Measurements from ENCODE around the gene SDC1.

Gene SDC1

GRCh38 chr2:20227894-20228505, 3.1 kb upstream of the SDC1 start:
- DNase-seq = no peak

- no peak for DNase-seq
Observed at GRCh38 chr2:20226152-20226545, 1.2 kb upstream of the SDC1 start.

DNA sequence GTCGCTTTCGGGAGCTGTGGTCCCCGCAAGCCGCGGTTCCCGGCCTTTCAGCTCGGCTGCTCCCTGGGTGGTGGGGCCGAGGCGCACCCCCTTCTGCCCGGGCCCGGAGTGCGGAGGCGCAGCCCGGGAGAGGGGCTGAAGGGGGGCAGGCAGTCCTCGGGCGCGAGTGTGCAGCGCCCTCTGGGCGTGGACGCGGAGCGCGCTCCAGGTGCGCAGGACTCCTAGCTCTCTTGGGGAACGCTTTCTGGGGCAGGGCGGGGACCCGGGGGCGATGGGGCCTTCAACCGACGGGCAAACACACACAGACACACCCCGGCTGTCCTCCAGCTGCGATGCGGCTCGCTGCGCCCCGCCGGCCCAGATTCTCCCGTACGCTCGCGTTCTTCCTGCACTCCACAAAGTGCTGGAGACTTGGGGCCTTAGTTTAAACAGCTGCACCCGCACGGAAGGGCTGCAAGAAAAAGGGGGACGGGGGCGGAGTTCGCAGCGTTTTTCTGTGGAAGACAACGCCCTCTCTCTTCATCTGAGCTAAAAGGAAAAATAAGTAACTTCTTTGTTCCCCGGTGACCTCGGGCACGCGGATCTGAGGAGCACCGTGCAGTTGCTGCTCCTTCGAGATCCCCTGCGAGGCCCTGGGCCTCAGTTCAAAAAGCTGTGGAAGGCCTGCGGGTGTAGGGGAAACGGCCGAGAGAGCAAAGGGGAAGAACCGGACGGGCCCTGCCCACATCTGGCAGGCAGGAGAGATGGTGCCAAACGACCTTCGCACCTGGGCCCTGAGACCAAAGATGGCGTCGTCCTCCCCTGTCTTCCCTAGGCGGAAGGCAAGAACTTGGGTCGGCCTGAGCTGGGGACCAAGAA, 593 bp upstream of the SDC1 start:
- peak; percentile 89 for DNase-seq

GRCh38 chr2:20224164-20224715, 690 bp downstream of the SDC1 start:
- peak; percentile 48 for DNase-seq

DNA sequence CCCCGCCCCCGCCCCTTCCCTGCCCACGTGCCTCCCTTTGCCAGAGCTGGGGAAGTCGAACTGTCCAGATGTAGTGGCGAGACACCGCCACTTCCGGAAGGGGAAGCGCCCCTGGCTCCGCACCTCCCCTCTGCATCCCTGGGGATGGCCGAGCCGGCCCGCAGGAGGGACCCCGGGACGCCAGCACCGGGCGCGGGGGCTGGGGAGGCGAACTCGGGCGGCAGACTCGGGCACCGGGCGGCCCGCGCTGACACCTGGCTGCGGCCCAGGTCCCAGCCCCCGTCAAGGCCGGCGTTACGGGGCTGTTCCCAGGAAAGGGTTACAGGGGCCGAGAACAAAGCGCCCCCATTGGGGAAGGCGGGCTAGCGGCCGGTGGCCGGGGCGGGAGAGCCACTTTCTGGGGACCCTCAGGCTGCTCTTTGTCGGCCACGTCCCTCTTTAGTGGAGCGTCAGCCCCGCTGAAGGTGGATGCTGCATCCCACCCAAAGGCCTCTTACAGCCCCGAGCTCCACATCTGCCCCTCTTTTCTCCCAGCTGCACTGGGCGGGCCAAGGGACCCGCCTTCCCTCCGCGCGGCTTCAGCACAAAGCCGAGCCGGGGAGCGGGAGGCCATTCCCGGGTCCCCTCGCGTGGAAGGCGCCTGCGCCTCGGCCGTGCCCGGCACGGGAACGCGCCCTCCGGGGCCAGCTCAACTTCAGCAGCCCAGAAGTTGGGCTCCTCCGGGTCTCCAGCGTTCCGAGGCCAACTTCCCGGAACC, 1.3 kb downstream of the SDC1 start:
- peak; percentile 91 for DNase-seq

DNA sequence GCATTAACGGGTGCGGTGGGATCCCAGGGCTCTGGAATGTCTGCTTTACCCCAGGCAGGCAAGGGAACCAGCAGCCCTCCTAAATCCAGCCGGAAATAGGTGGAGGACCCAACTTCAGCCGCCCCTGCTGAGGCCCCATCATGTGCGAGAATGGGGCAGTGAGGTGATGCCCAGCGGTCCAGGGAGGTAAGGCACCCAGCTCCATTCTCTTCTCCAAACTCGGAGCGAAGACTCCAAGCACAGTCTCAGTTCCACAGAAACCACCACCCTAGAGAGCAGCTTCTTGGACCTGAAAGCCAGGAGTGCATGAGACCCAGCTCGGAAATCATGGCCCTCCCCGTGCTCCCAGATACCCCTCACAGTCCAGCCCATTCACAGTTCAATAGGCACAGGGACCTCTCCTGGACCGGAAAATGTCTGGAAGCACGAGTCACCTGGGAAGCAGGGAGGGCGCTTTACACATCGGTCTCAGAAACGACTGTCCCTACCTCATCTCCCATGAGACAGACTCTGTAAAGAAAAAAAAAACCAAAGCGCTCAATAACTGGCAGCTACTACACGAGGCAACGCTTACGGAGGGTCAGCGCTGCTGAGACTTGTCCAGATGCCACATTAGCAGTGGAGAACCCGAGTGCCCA, 2.0 kb downstream of the SDC1 start:
- peak; percentile 91 for DNase-seq

DNA sequence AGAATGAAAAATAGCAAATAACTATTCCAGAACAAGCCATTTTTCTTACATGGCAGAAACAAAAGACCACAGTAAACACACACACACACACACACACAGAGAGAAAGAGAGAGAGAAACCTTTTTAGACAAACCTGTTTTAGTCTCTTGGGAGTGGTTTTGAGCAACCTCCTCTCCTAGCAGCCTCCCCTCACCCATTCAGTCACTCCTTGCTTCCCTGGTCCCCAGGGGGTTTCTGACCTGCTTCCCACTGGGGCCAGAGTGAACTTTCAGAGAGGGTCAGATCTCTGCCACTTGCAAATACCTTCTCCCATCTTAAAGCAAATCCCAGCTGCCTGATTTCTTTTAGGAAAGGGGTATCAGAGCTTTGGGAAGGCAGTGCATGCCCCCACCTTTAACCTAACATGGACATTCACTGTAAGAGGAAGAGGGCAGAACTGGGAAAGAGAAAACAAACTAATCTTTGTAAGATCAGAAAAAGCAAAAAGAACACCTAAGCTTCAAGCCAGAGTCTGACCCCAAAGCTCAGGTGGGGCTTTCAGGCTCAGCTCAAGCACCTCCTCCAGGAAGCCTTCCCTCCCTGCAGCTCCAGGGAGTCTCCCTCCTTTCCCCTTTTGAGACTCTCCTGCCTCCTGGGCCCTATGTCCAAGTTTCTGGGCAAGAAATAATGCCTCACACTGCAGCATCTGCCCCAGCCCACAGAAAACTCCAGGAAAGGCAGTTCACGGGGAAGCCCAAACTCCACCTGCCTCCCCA, 2.7 kb downstream of the SDC1 start:
- peak; percentile 44 for DNase-seq

DNA sequence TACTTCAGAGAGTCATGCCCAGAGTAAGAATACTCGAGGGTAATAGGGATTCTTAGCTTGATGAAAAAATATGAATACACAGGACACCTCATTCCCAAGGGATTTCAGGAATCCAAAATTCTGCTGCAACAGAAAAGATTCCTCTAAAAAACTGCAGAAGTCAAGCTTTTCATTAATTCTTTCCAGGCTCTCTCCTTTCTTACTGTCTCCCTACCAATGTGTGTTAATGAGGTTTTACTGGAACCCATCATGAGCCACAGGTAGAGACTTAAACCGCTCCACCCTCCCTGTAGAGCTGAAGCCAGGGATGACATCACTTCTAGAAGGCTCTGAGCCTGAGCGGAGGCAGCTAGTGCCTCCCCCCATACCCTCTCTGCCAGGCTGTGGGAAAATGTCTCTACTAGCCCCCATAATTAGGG, 3.4 kb downstream of the SDC1 start:
- DNase-seq = no peak

GRCh38 chr2:20220806-20221554, 4.0 kb downstream of the SDC1 start:
- no peak for DNase-seq

- no peak for DNase-seq
Observed at GRCh38 chr2:20219763-20220380, 5.1 kb downstream of the SDC1 start.

GRCh38 chr2:20218331-20219320, 6.3 kb downstream of the SDC1 start:
- no peak for DNase-seq

- no peak for DNase-seq
Observed at GRCh38 chr2:20217041-20217970, 7.6 kb downstream of the SDC1 start.

DNA sequence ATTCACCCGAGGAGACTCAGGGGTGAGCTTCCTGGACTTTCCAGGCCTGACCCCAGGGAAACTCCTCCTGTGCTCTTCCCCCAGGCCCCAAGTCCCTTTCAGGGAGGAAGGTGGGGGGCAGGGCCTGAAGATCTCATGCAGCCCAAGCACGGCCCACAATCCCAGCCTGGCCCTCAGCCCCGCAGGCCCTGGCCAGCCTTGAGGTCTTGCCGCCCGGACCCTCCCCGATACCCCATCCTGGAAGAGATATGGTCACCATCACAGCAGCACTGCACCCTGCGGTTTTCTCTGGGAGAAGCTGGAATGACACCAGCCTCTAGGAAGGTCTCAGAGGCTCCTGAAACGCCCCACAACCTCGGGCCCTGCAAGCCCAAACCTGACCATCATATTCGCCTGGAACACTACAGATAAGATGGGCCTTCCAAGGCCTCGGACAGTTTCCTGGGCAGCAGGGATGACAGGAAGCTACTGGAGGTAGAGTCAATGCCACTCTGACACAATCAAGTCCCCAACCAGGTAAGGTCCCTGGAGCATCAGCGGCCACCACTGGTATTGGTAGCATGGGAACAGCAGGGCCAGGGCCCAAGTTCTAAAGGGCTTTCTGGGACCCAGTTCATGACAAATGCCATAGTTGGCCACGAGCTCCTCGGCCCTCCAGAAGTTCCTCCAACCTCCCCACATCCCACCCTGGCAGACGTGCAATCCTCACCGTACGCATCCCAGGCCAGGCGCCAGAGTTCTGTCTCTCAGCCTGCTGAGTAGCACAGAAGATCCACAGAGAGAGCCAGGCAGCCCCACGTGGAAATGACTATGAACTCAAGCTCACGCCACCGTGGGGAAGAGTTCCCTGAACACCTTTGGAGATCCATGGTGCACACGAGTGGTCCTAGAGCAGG, 8.6 kb downstream of the SDC1 start:
- DNase-seq = no peak

- no peak for DNase-seq
Observed at GRCh38 chr2:20215183-20216040, 9.5 kb downstream of the SDC1 start.

DNA sequence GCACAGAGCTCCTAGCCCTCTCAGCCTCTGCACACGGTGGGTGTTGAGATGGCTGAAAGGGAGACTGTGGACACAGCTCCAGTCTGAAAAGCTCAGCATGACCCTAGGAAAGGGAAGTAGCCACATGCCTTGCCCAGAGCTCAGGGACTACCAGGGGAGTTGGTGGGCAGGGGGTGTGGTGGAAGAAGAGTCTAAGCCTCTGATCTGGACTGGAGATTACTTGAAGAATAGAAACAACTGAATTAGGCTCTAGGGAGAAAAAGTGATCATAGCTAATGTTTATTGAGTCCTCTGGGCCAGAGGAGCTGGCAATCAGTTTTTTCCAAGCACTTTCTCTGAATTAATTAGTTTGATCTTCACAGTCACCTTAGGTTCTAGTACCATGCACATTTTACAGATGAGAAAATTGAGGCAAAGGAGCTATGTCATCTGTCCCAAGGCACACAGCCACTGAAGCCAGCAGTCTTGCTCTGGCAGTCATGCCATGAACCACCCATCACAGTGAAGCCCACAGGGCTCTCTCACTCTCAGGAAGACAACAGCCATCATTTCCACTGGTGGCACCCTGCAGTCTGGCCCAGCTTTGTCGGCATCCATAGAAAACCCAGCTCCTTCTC, 10.3 kb downstream of the SDC1 start:
- DNase-seq = no peak
